ENCODE measurements around the gene CEP89.

DNA sequence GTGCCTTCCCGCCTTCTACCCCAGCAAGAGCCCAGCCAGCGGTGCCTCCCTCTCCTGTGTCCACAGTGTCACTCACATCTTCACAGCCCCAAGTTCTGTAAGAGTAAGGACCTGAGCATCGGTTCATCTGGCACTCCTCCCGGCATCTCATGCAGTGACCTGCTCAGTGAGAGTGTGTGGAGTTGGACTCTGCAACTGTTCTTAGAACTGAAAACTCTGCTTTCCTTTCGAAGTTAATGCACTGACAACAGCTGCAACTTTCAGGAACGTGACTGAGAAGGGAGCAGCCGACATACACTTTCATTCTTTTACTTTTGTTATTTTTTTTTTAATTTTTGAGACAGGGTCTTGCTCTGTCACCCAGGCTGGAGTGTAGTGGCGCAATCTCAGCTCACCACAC lies 41.2 kb downstream of the CEP89 start:
- TF ChIP-seq, protein P1, sequence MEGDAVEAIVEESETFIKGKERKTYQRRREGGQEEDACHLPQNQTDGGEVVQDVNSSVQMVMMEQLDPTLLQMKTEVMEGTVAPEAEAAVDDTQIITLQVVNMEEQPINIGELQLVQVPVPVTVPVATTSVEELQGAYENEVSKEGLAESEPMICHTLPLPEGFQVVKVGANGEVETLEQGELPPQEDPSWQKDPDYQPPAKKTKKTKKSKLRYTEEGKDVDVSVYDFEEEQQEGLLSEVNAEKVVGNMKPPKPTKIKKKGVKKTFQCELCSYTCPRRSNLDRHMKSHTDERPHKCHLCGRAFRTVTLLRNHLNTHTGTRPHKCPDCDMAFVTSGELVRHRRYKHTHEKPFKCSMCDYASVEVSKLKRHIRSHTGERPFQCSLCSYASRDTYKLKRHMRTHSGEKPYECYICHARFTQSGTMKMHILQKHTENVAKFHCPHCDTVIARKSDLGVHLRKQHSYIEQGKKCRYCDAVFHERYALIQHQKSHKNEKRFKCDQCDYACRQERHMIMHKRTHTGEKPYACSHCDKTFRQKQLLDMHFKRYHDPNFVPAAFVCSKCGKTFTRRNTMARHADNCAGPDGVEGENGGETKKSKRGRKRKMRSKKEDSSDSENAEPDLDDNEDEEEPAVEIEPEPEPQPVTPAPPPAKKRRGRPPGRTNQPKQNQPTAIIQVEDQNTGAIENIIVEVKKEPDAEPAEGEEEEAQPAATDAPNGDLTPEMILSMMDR (IDR thresholded peaks at IDR 0.05 in 4 of 5, conservative IDR thresholded peaks at IDR 0.05 in 1 of 5) = no peak
- TF ChIP-seq POLR2A (IDR thresholded peaks at IDR 0.05) = no peak
